Thoracic aorta (tissue), 2 donors: Measurements from ENCODE around the gene FCMR. TPM values are rescaled to one million over a fixed set of nuclear protein-coding genes. Genes with fewer than 3 reads are reported as not detected.

Experiments used
- ATAC-seq: fragments of 150-250 bp; one replicate; pipeline ENCODE4 v1.8.0; 2017; ENCODE audit warnings: low read depth; ENCODE audit not compliant: insufficient number of reproducible peaks, low FRiP score
- DNase-seq: peaks from one replicate; pipeline ENCODE4 v3.0.0-alpha.2; 2020; ENCODE audit warnings: low spot score
- H3K27ac ChIP-seq, 2 donors: fragments of 200-600 bp; sonication (generic); 1 replicate in 1 of 2; 2 replicates in 1 of 2; pipeline ENCODE4 v1.5.1; 2016; ENCODE audit warnings: mild to moderate bottlenecking in 2 of 2, moderate library complexity in 2 of 2
- H3K27me3 ChIP-seq: fragments of 200-600 bp; sonication (generic); replicated peaks from 2 replicates; pipeline ENCODE4 v1.6.0; 2016; ENCODE audit warnings: mild to moderate bottlenecking; ENCODE audit not compliant: insufficient read depth
- H3K36me3 ChIP-seq: fragments of 200-600 bp; sonication (generic); one replicate; pipeline ENCODE4 v1.5.1; 2016
- H3K4me1 ChIP-seq, 2 donors: fragments of 200-600 bp; sonication (generic); 1 replicate in 1 of 2; 2 replicates in 1 of 2; pipeline versions ENCODE4 v1.5.1 to v1.6.0; 2016; ENCODE audit warnings: low read depth in 2 of 2, mild to moderate bottlenecking in 1 of 2; ENCODE audit not compliant: control insufficient read depth in 1 of 2
- H3K4me3 ChIP-seq: fragments of 200-600 bp; sonication (generic); 2 replicates; pipeline ENCODE4 v1.5.1; 2016; ENCODE audit warnings: mild to moderate bottlenecking
- H3K9me3 ChIP-seq: fragments of 200-600 bp; sonication (generic); 2 replicates; pipeline ENCODE4 v1.5.1; 2016
- CTCF ChIP-seq: fragments of 200-600 bp; sonication (generic); IDR thresholded peaks from one replicate; pipeline ENCODE4 v1.5.1; 2019; ENCODE audit warnings: antibody characterized with exemption
- total RNA-seq, 2 donors: library from RNA; depleted of rRNA; stranded (reverse); fragments of >200 nt; gene quantifications; one replicate each; pipeline versions ENCODE4 v1.1.0 to v1.2.3, GENCODE V29; 2016

Gene FCMR
- total RNA-seq, 2 donors from 2014 or later = 5.4 TPM; not detected in 1

GRCh38 chr1:206944703-206945102 is 23.0 kb upstream of the FCMR start:
- H3K36me3 ChIP-seq = no peaks in the 10 kb centered on the region
- no peak for TF ChIP-seq CTCF
- H3K4me1 ChIP-seq = no peaks in the 10 kb centered on the region
- no peaks in the 10 kb centered on the region for H3K27me3 ChIP-seq
- H3K9me3 ChIP-seq = no peaks in the 10 kb centered on the region
- DNase-seq = no peak
- no peak overlapping the region for H3K27ac ChIP-seq
- ATAC-seq = no peak
- no peak overlapping the region for H3K4me3 ChIP-seq

- H3K36me3 ChIP-seq = no peaks in the 10 kb centered on the region
- ATAC-seq (no peak), DNase-seq (no peak)
- no peaks in the 10 kb centered on the region for H3K4me1 ChIP-seq
- no peaks in the 10 kb centered on the region for H3K9me3 ChIP-seq
- H3K4me3 ChIP-seq = no peak overlapping the region
- H3K27me3 ChIP-seq = no peaks in the 10 kb centered on the region
- TF ChIP-seq CTCF = no peak
- no peak overlapping the region for H3K27ac ChIP-seq
Observed at GRCh38 chr1:206941766-206942418, 20.2 kb upstream of the FCMR start.

GRCh38 chr1:206940588-206940936 is 18.8 kb upstream of the FCMR start:
- Histone ChIP-seq H3K9me3 (no peaks in the 10 kb centered on the region), H3K36me3 (no peaks in the 10 kb centered on the region), H3K27me3 (no peaks in the 10 kb centered on the region), H3K4me1 (no peaks in the 10 kb centered on the region), H3K4me3 (no peak overlapping the region), H3K27ac (no peak overlapping the region)
- DNase-seq = no peak
- TF ChIP-seq CTCF = no peak
- ATAC-seq = no peak

GRCh38 chr1:206939841-206940587 is 18.3 kb upstream of the FCMR start:
- no peak for TF ChIP-seq CTCF
- ATAC-seq (no peak), DNase-seq (no peak)
- H3K36me3 ChIP-seq = no peaks in the 10 kb centered on the region
- H3K4me3 ChIP-seq = no peak overlapping the region
- no peaks in the 10 kb centered on the region for H3K4me1 ChIP-seq
- no peaks in the 10 kb centered on the region for H3K9me3 ChIP-seq
- H3K27me3 ChIP-seq = no peaks in the 10 kb centered on the region
- H3K27ac ChIP-seq = no peak overlapping the region

- no peak for ATAC-seq
- Histone ChIP-seq H3K27me3 (no peaks in the 10 kb centered on the region), H3K9me3 (no peaks in the 10 kb centered on the region), H3K36me3 (no peaks in the 10 kb centered on the region), H3K4me1 (no peaks in the 10 kb centered on the region), H3K4me3 (no peak overlapping the region), H3K27ac (no peak overlapping the region)
- TF ChIP-seq CTCF = no peak
- DNase-seq = no peak
Observed at GRCh38 chr1:206939131-206939530, 17.4 kb upstream of the FCMR start.
